ENCODE results near the gene NAA25.
A peak's percentile ranks its signal among the peaks of the same experiment; 100 is the strongest.
"Not testable (repeated sequence)": the region's sequence is repeated elsewhere in the genome, so short reads cannot be mapped to it uniquely, and the experiment has no call there.

The NAA25 gene

GRCh38 chr12:111998015-111998414, 110.6 kb downstream of the NAA25 start:
- no peak overlapping the region for H2AK5ac ChIP-seq (ENCODE audit: low read length, severe bottlenecking)
- no peak overlapping the region for H2BK5ac ChIP-seq (ENCODE audit: low read depth, low read length, poor library complexity, severe bottlenecking)
- 96% methylated on average over 3 of the region's 4 CpGs for WGBS

GRCh38 chr12:111997300-111997699, 111.3 kb downstream of the NAA25 start:
- Histone ChIP-seq H4K8ac (ENCODE audit: low read length) (no peak overlapping the region), H3K9ac (ENCODE audit: low read length) (no peak overlapping the region), H2BK12ac (ENCODE audit: low read length in 2 of 2) (no peak overlapping the region), H3K14ac (ENCODE audit: low read length in 2 of 2) (no peak overlapping the region), H3K4me1 (ENCODE audit: control insufficient read depth, insufficient read depth, low read depth, low read length) (no peaks in the 10 kb centered on the region), H3K4ac (ENCODE audit: low read depth in 1 of 2, low read length in 2 of 2) (no peak overlapping the region), H2BK5ac (ENCODE audit: low read depth, low read length, poor library complexity, severe bottlenecking) (no peak overlapping the region), H3K4me2 (ENCODE audit: low read length, poor library complexity, severe bottlenecking) (no peak overlapping the region), H3K27ac (ENCODE audit: low read length, poor library complexity, severe bottlenecking) (no peak overlapping the region), H2BK120ac (ENCODE audit: low read depth, low read length) (no peak overlapping the region), H3K9me3 (ENCODE audit: control insufficient read depth, low read length) (no peaks in the 10 kb centered on the region), H2AFZ (ENCODE audit: low read depth, low read length) (no peak overlapping the region), H3K79me1 (replicated peaks; ENCODE audit: low read length, poor library complexity, severe bottlenecking) (no peaks in the 10 kb centered on the region), H2AK5ac (ENCODE audit: low read length, severe bottlenecking) (no peak overlapping the region), H2BK15ac (ENCODE audit: low read depth, poor library complexity, severe bottlenecking) (no peak overlapping the region), H3K27me3 (ENCODE audit: control insufficient read depth in 1 of 2, insufficient read depth in 1 of 2, low read length in 2 of 2) (no peaks in the 10 kb centered on the region), H4K91ac (ENCODE audit: low read length) (no peak overlapping the region), H3K23ac (ENCODE audit: low read length in 2 of 2) (no peak overlapping the region), H3K4me3 (ENCODE audit: insufficient read depth in 1 of 2, low read depth in 1 of 2, low read length in 2 of 2) (no peak overlapping the region), H3K36me3 (ENCODE audit: control insufficient read depth in 1 of 2, insufficient read depth in 2 of 2, low read depth in 1 of 2, low read length in 2 of 2) (no peaks in the 10 kb centered on the region), H3K18ac (ENCODE audit: low read depth in 1 of 2, low read length in 2 of 2) (no peak overlapping the region)
- no peak for DNase-seq
- 100% methylated on average over 2 of the region's 2 CpGs for WGBS

More at GRCh38 chr12:111998015-111998414, 110.6 kb downstream of the NAA25 start:
- H2BK12ac ChIP-seq (ENCODE audit: low read length in 2 of 2), result no peak overlapping the region
- no peak overlapping the region for H3K9ac ChIP-seq (ENCODE audit: low read length)
- H3K27ac ChIP-seq (ENCODE audit: low read length, poor library complexity, severe bottlenecking), result no peak overlapping the region
- H3K18ac ChIP-seq (ENCODE audit: low read depth in 1 of 2, low read length in 2 of 2), result no peak overlapping the region
- no peak overlapping the region for H3K23ac ChIP-seq (ENCODE audit: low read length in 2 of 2)
- H3K27me3 ChIP-seq (ENCODE audit: control insufficient read depth in 1 of 2, insufficient read depth in 1 of 2, low read length in 2 of 2), result no peaks in the 10 kb centered on the region
- H3K4ac ChIP-seq (ENCODE audit: low read depth in 1 of 2, low read length in 2 of 2), result no peak overlapping the region
- DNase-seq, result no peak
- no peak overlapping the region for H3K4me2 ChIP-seq (ENCODE audit: low read length, poor library complexity, severe bottlenecking)
- no peak overlapping the region for H4K91ac ChIP-seq (ENCODE audit: low read length)
- H3K14ac ChIP-seq (ENCODE audit: low read length in 2 of 2), result no peak overlapping the region
- H2BK15ac ChIP-seq (ENCODE audit: low read depth, poor library complexity, severe bottlenecking), result no peak overlapping the region
- H2AFZ ChIP-seq (ENCODE audit: low read depth, low read length), result no peak overlapping the region
- no peaks in the 10 kb centered on the region for H3K9me3 ChIP-seq (ENCODE audit: control insufficient read depth, low read length)
- H3K36me3 ChIP-seq (ENCODE audit: control insufficient read depth in 1 of 2, insufficient read depth in 2 of 2, low read depth in 1 of 2, low read length in 2 of 2), result no peaks in the 10 kb centered on the region
- H3K4me1 ChIP-seq (ENCODE audit: control insufficient read depth, insufficient read depth, low read depth, low read length), result no peaks in the 10 kb centered on the region
- no peak overlapping the region for H3K4me3 ChIP-seq (ENCODE audit: insufficient read depth in 1 of 2, low read depth in 1 of 2, low read length in 2 of 2)
- no peak overlapping the region for H2BK120ac ChIP-seq (ENCODE audit: low read depth, low read length)
- no peak overlapping the region for H4K8ac ChIP-seq (ENCODE audit: low read length)
- no peaks in the 10 kb centered on the region for H3K79me1 ChIP-seq (replicated peaks; ENCODE audit: low read length, poor library complexity, severe bottlenecking)

- Histone ChIP-seq H3K79me1 (replicated peaks; ENCODE audit: low read length, poor library complexity, severe bottlenecking) (no peaks in the 10 kb centered on the region), H3K9ac (ENCODE audit: low read length) (no peak overlapping the region), H2AFZ (ENCODE audit: low read depth, low read length) (no peak overlapping the region), H3K4me3 (ENCODE audit: insufficient read depth in 1 of 2, low read depth in 1 of 2, low read length in 2 of 2) (no peak overlapping the region), H2AK5ac (ENCODE audit: low read length, severe bottlenecking) (no peak overlapping the region), H3K27me3 (ENCODE audit: control insufficient read depth in 1 of 2, insufficient read depth in 1 of 2, low read length in 2 of 2) (no peaks in the 10 kb centered on the region), H3K4ac (ENCODE audit: low read depth in 1 of 2, low read length in 2 of 2) (no peak overlapping the region), H4K91ac (ENCODE audit: low read length) (no peak overlapping the region), H2BK12ac (ENCODE audit: low read length in 2 of 2) (no peak overlapping the region), H3K36me3 (ENCODE audit: control insufficient read depth in 1 of 2, insufficient read depth in 2 of 2, low read depth in 1 of 2, low read length in 2 of 2) (no peaks in the 10 kb centered on the region), H3K27ac (ENCODE audit: low read length, poor library complexity, severe bottlenecking) (no peak overlapping the region), H3K4me1 (ENCODE audit: control insufficient read depth, insufficient read depth, low read depth, low read length) (no peaks in the 10 kb centered on the region), H3K18ac (ENCODE audit: low read depth in 1 of 2, low read length in 2 of 2) (no peak overlapping the region), H4K8ac (ENCODE audit: low read length) (no peak overlapping the region), H2BK120ac (ENCODE audit: low read depth, low read length) (no peak overlapping the region), H3K9me3 (ENCODE audit: control insufficient read depth, low read length) (no peaks in the 10 kb centered on the region), H3K14ac (ENCODE audit: low read length in 2 of 2) (no peak overlapping the region), H3K4me2 (ENCODE audit: low read length, poor library complexity, severe bottlenecking) (no peak overlapping the region), H2BK5ac (ENCODE audit: low read depth, low read length, poor library complexity, severe bottlenecking) (no peak overlapping the region), H3K23ac (ENCODE audit: low read length in 2 of 2) (no peak overlapping the region), H2BK15ac (ENCODE audit: low read depth, poor library complexity, severe bottlenecking) (no peak overlapping the region)
- DNase-seq, result no peak
- 100% methylated on average over 1 of the region's 1 CpG for WGBS
These were observed 112.7 kb downstream of the NAA25 start for GRCh38 chr12:111995782-111996480.

GRCh38 chr12:111994211-111995111, 114.1 kb downstream of the NAA25 start:
- not testable (repeated sequence) for H3K27ac ChIP-seq (ENCODE audit: low read length, poor library complexity, severe bottlenecking); H3K4ac ChIP-seq (ENCODE audit: low read depth in 1 of 2, low read length in 2 of 2); H3K36me3 ChIP-seq (ENCODE audit: control insufficient read depth in 1 of 2, insufficient read depth in 2 of 2, low read depth in 1 of 2, low read length in 2 of 2); H3K9me3 ChIP-seq (ENCODE audit: control insufficient read depth, low read length); H2BK5ac ChIP-seq (ENCODE audit: low read depth, low read length, poor library complexity, severe bottlenecking); H2AK5ac ChIP-seq (ENCODE audit: low read length, severe bottlenecking); H3K27me3 ChIP-seq (ENCODE audit: control insufficient read depth in 1 of 2, insufficient read depth in 1 of 2, low read length in 2 of 2); H2AFZ ChIP-seq (ENCODE audit: low read depth, low read length); H2BK12ac ChIP-seq (ENCODE audit: low read length in 2 of 2); H4K8ac ChIP-seq (ENCODE audit: low read length); H3K14ac ChIP-seq (ENCODE audit: low read length in 2 of 2); H4K91ac ChIP-seq (ENCODE audit: low read length); H3K4me2 ChIP-seq (ENCODE audit: low read length, poor library complexity, severe bottlenecking); H3K79me1 ChIP-seq (replicated peaks; ENCODE audit: low read length, poor library complexity, severe bottlenecking); H3K4me1 ChIP-seq (ENCODE audit: control insufficient read depth, insufficient read depth, low read depth, low read length); H3K18ac ChIP-seq (ENCODE audit: low read depth in 1 of 2, low read length in 2 of 2); H3K9ac ChIP-seq (ENCODE audit: low read length); H3K4me3 ChIP-seq (ENCODE audit: insufficient read depth in 1 of 2, low read depth in 1 of 2, low read length in 2 of 2); H2BK15ac ChIP-seq (ENCODE audit: low read depth, poor library complexity, severe bottlenecking); H3K23ac ChIP-seq (ENCODE audit: low read length in 2 of 2); H2BK120ac ChIP-seq (ENCODE audit: low read depth, low read length)
- 79% methylated on average over 16 of the region's 17 CpGs for WGBS
- peak; percentile 39 for DNase-seq

Data from mesenchymal stem cell (in vitro differentiated cells and primary cell).